MM.1S (cell line): ENCODE measurements around the gene TCERG1.

Experiments used
- DNase-seq: peaks from one replicate; pipeline ENCODE4 v3.0.0-alpha.2; 2015
- H2AFZ ChIP-seq: fragments of 300-600 bp; sonication (generic); 2 replicates; pipeline ENCODE4 v1.6.0; 2016; ENCODE audit warnings: antibody characterized with exemption, low read length
- H3F3A ChIP-seq: fragments of 300-600 bp; sonication (generic); 2 replicates; pipeline ENCODE4 v1.6.1; 2016; ENCODE audit warnings: mild to moderate bottlenecking, antibody characterized with exemption, low read length, moderate library complexity, mixed read lengths; ENCODE audit not compliant: insufficient read depth
- H3K27ac ChIP-seq: fragments of 300-600 bp; sonication (generic); 2 replicates; pipeline ENCODE4 v1.5.1; 2016; ENCODE audit warnings: mild to moderate bottlenecking, low read length
- H3K27me3 ChIP-seq: fragments of 300-600 bp; sonication (generic); replicated peaks from 2 replicates; pipeline ENCODE4 v1.6.0; 2016; ENCODE audit warnings: low read length; ENCODE audit not compliant: insufficient read depth
- H3K36me3 ChIP-seq: fragments of 300-600 bp; sonication (generic); replicated peaks from 2 replicates; pipeline ENCODE4 v1.6.1; 2016; ENCODE audit warnings: mild to moderate bottlenecking, low read length, mixed read lengths; ENCODE audit not compliant: insufficient read depth
- H3K4me1 ChIP-seq: fragments of 300-600 bp; sonication (generic); 2 replicates; pipeline ENCODE4 v1.6.1; 2016; ENCODE audit warnings: low read length, mixed read lengths
- H3K4me2 ChIP-seq: fragments of 300-600 bp; sonication (generic); 2 replicates; pipeline ENCODE4 v1.6.0; 2016; ENCODE audit warnings: low read depth, low read length
- H3K4me3 ChIP-seq: fragments of 300-600 bp; sonication (generic); 2 replicates; pipeline ENCODE4 v1.5.1; 2016; ENCODE audit warnings: low read length, mixed read lengths
- H3K79me2 ChIP-seq: fragments of 300-600 bp; sonication (generic); 2 replicates; pipeline ENCODE4 v1.6.1; 2016; ENCODE audit warnings: mixed run types, low read length, mixed read lengths
- H3K9ac ChIP-seq: fragments of 300-600 bp; sonication (generic); 2 replicates; pipeline ENCODE4 v1.6.1; 2016; ENCODE audit warnings: low read length, mixed read lengths
- H3K9me2 ChIP-seq: fragments of 300-600 bp; sonication (generic); replicated peaks from 2 replicates; pipeline ENCODE4 v1.6.1; 2016; ENCODE audit warnings: mild to moderate bottlenecking, low read length, mixed read lengths; ENCODE audit not compliant: insufficient read depth
- H3K9me3 ChIP-seq: fragments of 300-600 bp; sonication (generic); replicated peaks from 2 replicates; pipeline ENCODE4 v1.6.1; 2016; ENCODE audit warnings: mild to moderate bottlenecking, low read length, mixed read lengths; ENCODE audit not compliant: insufficient read depth
- H4K20me1 ChIP-seq: fragments of 300-600 bp; sonication (generic); 2 replicates; pipeline ENCODE4 v1.6.1; 2016; ENCODE audit warnings: mild to moderate bottlenecking, low read length, moderate library complexity, mixed read lengths; ENCODE audit not compliant: insufficient read depth
- EZH2 ChIP-seq: fragments of 300-600 bp; sonication (generic); optimal IDR thresholded peaks from 2 replicates; pipeline ENCODE3; 2017; ENCODE audit warnings: low read depth, mild to moderate bottlenecking, antibody characterized with exemption, low read length, mixed read lengths
- EZH2phosphoT487 ChIP-seq: fragments of 300-600 bp; sonication (generic); IDR thresholded peaks from 2 replicates; pipeline ENCODE4 v1.6.1; 2018; ENCODE audit warnings: antibody characterized with exemption, low read length
- TF ChIP-seq, protein P1 (sequence below): fragments of 300-600 bp; sonication (generic); IDR thresholded peaks from 2 replicates; pipeline ENCODE4 v1.5.1; 2016; ENCODE audit warnings: antibody characterized with exemption, low read length, mixed read lengths

TCERG1 gene

DNA sequence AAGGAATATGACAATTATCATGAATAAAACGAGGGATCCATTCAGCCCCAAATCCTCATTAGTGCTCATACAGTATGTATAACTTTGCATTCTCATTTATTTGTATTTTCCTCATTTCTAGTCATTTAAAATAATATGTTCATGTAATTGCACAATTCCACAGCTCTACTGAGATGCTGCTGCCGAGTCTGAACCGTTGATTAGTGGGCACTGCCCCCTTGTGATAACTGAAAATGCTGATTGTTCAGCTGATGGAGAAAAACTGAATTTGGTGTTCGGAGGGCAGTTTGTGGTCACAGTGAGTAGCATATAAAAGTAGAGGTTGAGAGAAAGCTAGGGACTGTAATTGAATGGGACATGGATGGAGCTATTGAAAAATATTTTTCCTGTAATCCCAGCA lies 81.1 kb downstream of the TCERG1 start:
- Histone ChIP-seq H4K20me1 (no peaks in the 10 kb centered on the region), H3K79me2 (no peaks in the 10 kb centered on the region), H2AFZ (no peak overlapping the region), H3F3A (no peaks in the 10 kb centered on the region), H3K9me2 (no peaks in the 10 kb centered on the region), H3K36me3 (no peaks in the 10 kb centered on the region), H3K4me3 (no peak overlapping the region), H3K9ac (no peak overlapping the region), H3K27me3 (no peaks in the 10 kb centered on the region), H3K9me3 (no peaks in the 10 kb centered on the region), H3K4me2 (no peak overlapping the region), H3K27ac (no peak overlapping the region), H3K4me1 (no peaks in the 10 kb centered on the region)
- TF ChIP-seq, protein P1, sequence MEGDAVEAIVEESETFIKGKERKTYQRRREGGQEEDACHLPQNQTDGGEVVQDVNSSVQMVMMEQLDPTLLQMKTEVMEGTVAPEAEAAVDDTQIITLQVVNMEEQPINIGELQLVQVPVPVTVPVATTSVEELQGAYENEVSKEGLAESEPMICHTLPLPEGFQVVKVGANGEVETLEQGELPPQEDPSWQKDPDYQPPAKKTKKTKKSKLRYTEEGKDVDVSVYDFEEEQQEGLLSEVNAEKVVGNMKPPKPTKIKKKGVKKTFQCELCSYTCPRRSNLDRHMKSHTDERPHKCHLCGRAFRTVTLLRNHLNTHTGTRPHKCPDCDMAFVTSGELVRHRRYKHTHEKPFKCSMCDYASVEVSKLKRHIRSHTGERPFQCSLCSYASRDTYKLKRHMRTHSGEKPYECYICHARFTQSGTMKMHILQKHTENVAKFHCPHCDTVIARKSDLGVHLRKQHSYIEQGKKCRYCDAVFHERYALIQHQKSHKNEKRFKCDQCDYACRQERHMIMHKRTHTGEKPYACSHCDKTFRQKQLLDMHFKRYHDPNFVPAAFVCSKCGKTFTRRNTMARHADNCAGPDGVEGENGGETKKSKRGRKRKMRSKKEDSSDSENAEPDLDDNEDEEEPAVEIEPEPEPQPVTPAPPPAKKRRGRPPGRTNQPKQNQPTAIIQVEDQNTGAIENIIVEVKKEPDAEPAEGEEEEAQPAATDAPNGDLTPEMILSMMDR: no peak
- no peak for TF ChIP-seq EZH2phosphoT487
- TF ChIP-seq EZH2: no peak
- no peak for DNase-seq

DNA sequence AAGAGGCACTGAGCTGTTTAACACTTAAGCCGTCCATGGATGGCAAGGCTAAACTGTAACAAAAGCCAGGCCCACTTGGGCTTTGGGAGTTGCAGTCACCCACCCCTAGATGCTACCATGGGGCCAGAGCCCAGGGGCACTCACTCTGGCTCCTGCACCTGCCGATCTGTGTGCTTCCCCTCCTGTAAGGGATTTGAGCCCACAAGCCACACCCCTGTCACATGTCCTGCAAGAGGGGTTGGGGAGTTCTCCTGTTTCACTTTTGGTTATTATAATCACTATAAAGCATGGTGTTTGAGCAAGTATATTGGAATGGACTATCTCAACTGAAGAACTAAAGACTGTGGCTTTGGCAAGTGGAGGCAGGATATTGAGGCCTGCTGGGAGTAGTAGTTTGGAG lies 82.9 kb downstream of the TCERG1 start:
- Histone ChIP-seq H3K9me3 (no peaks in the 10 kb centered on the region), H3K79me2 (no peaks in the 10 kb centered on the region), H3K36me3 (no peaks in the 10 kb centered on the region), H3F3A (no peaks in the 10 kb centered on the region), H4K20me1 (no peaks in the 10 kb centered on the region), H3K27ac (no peak overlapping the region), H3K4me3 (peak overlapping the region; percentile 6; the same call in 1 of the 2 replicates), H2AFZ (peak overlapping the region; percentile 31), H3K4me2 (peak overlapping the region; percentile 59), H3K9ac (no peak overlapping the region), H3K4me1 (no peaks in the 10 kb centered on the region), H3K27me3 (no peaks in the 10 kb centered on the region), H3K9me2 (no peaks in the 10 kb centered on the region)
- peak; percentile 70 for DNase-seq
- TF ChIP-seq, protein P1: no peak
- TF ChIP-seq EZH2 (no peak), EZH2phosphoT487 (no peak)

DNA sequence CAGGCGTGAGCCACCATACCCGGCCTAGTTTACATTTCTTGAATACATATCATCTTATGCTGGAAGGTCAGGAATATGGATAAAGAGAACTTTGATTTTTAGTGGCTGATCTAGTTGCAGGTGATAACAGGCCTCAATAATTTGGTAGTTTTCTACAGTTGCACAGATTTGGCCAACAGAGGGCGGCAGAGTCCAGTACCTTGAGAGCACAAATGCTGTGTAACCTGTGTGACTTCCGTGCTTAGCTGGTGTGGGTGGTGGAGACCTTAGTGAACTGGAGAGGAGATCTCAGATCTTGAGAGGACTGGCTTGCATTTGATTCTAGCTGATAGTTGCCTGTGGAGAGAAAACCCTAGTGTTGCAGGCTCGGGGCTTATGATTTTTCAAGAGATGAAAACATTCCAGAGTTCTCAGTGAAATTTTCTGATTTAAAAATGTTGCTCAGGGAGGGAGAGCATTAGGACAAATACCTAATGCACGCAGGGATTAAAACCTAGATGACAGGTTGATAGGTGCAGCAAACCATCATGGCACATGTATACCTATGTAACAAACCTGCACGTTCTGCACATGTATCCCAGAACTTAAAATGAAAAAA lies 86.2 kb downstream of the TCERG1 start:
- peak; percentile 89 for DNase-seq
- H2AFZ ChIP-seq: no peak overlapping the region
- no peak for TF ChIP-seq EZH2phosphoT487
- TF ChIP-seq, protein P1: peak; percentile 87

More for the DNA sequence above, 86.2 kb downstream of the TCERG1 start:
- Histone ChIP-seq H3K4me3 (no peak overlapping the region), H3K79me2 (no peaks in the 10 kb centered on the region), H3K4me2 (no peak overlapping the region), H4K20me1 (no peaks in the 10 kb centered on the region), H3K9me3 (no peaks in the 10 kb centered on the region), H3K27ac (no peak overlapping the region), H3K9ac (no peak overlapping the region), H3K4me1 (no peaks in the 10 kb centered on the region), H3F3A (no peaks in the 10 kb centered on the region), H3K9me2 (no peaks in the 10 kb centered on the region), H3K36me3 (no peaks in the 10 kb centered on the region), H3K27me3 (no peaks in the 10 kb centered on the region)
